ENCODE data around the gene C1orf21. TPM values are rescaled to one million over a fixed set of nuclear protein-coding genes. Genes with fewer than 3 reads are reported as not detected.

C1orf21 gene
- total RNA-seq, 1 experiment from 2014 or later, result 8.4 TPM

DNA sequence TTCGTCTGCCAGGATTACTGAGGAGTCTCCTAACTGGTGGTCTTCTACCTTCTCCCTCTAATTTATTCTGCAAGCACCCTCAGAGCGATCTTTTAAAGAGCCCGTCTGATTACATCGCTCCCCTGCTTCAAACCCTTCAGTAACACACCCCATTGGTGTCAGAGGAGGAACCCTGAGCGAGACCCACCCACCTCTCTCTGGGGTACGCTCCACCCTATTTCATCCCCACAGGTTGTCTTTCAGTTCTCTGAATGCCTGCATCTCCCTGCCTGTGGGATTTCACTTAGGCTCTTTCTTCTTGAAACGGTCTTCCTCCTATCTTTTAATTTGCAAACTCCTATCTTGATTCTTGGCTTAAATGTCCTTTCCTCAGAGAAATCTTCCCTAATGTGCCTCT, 39.4 kb downstream of the C1orf21 start:
- DNase-seq (ENCODE audit: low read depth), result no peak
- in situ Hi-C loops (cut with HindIII; ENCODE audit: low pct_unique_long_range_greater_than_20kb, low sequenced_read_pairs), result no loop called here

DNA sequence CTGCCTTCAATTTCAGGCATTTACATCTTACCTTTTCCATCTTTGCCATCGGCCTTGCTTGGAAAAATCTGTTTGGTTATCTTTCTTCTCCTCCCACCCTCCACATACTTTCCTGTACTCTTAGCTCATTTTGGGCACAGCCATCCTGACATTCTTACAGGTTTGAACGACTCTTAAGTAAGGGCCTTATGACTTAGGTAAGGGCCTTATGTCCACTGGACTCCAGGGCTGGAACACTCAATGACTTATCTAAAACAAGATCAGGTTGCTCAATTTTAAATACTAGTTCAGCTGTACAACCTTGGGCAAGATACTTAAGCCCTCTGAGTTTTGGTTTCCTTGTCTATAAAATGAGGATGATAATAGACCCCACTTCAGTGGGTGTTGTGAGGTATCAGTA, 40.9 kb downstream of the C1orf21 start:
- DNase-seq (ENCODE audit: low read depth), result no peak
- in situ Hi-C loops (cut with HindIII; ENCODE audit: low pct_unique_long_range_greater_than_20kb, low sequenced_read_pairs), result no loop called here

- in situ Hi-C loops (cut with HindIII; ENCODE audit: low pct_unique_long_range_greater_than_20kb, low sequenced_read_pairs), result no loop called here
- no peak for DNase-seq (ENCODE audit: low read depth)
These were observed 41.8 kb downstream of the C1orf21 start for GRCh38 chr1:184428604-184429003.

DNA sequence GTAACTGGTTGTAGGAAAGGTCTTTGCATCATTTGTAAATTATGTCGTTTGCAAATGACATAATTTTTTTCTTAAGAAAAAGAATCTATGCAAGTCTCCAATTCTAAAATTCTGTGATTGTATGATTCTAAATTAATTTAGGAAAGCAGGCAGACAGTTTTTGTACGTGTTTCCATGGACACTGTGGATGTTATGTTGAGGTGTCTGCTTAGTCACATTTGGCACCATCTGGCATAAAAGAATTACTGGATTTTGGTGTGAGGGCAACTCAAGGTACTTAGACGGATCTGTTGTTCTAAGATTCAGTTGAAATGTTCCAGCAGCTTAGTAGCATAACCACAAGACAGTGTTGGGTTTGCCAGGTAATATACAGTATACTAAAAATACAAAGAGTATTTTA, 42.5 kb downstream of the C1orf21 start:
- in situ Hi-C loops (cut with HindIII; ENCODE audit: low pct_unique_long_range_greater_than_20kb, low sequenced_read_pairs), result no loop called here
- DNase-seq (ENCODE audit: low read depth), result no peak

- in situ Hi-C loops (cut with HindIII; ENCODE audit: low pct_unique_long_range_greater_than_20kb, low sequenced_read_pairs), result no loop called here
- DNase-seq (ENCODE audit: low read depth), result no peak
These were observed 47.2 kb downstream of the C1orf21 start for GRCh38 chr1:184433956-184434502.

DNA sequence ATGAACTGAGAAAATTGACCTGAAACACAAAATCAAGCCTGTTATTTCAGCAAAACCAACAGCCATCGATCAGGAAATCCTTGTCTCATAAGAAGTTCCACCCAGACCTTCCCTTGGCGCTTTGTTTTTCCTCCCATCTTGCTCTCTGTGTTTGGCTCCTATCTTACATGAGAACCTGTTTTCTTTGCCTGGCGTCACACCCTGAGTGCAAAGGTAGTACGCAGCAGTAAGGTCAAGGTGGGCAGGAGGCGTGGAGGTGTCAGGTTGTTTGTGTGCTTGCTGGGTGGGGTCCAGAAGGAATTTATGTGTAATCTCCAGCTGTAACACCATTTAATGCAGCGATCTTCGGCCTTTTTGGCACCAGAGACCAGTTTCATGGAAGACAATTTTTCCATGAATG, 50.5 kb downstream of the C1orf21 start:
- DNase-seq (ENCODE audit: low read depth), result no peak
- in situ Hi-C loops (cut with HindIII; ENCODE audit: low pct_unique_long_range_greater_than_20kb, low sequenced_read_pairs), result no loop called here

DNA sequence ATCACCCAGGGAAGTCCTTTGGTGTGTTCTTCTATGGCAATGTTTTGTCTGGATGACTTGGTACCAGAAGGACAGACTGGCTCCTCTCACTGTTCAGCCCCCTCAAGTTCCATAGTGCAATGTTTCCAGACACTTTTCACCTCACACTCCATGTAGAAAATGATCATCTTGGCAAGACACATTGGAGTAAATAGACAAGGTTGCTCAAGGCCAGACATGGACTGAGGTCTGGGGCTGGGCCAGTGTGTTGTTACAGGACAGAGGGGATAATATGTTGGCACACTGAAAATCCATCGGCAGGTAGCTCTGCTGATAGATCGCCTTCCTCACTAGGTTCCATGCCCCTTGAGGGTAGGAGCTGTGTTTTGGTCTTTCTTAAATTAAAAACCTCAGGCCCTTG, 51.5 kb downstream of the C1orf21 start:
- in situ Hi-C loops (cut with HindIII; ENCODE audit: low pct_unique_long_range_greater_than_20kb, low sequenced_read_pairs), result no loop called here
- DNase-seq (ENCODE audit: low read depth), result no peak

- in situ Hi-C loops (cut with HindIII; ENCODE audit: low pct_unique_long_range_greater_than_20kb, low sequenced_read_pairs), result no loop called here
- no peak for DNase-seq (ENCODE audit: low read depth)
These were observed 55.4 kb downstream of the C1orf21 start for GRCh38 chr1:184442260-184442659.

DNA sequence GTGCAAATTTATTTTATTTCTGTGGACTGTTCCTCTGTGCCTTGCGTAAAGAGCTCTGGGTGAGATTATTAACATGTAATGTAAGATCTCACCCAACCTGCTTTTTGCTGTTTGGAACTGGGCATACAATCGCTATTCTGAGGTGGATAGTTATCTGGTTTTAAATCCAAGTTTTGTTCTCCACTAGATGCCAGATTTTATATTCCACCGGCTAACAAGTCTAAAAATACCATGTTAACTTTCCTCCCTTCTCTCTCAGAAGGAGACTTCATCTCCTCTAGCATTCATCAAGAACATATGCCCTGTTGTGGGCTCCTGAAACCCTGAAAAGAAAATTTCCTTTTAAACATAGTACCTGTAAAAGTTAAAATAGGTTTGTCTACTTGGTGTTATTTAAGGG, 56.4 kb downstream of the C1orf21 start:
- in situ Hi-C loops (cut with HindIII; ENCODE audit: low pct_unique_long_range_greater_than_20kb, low sequenced_read_pairs), result no loop called here
- no peak for DNase-seq (ENCODE audit: low read depth)

GRCh38 chr1:184443624-184444023, 56.8 kb downstream of the C1orf21 start:
- DNase-seq (ENCODE audit: low read depth), result no peak
- in situ Hi-C loops (cut with HindIII; ENCODE audit: low pct_unique_long_range_greater_than_20kb, low sequenced_read_pairs), result no loop called here

DNA sequence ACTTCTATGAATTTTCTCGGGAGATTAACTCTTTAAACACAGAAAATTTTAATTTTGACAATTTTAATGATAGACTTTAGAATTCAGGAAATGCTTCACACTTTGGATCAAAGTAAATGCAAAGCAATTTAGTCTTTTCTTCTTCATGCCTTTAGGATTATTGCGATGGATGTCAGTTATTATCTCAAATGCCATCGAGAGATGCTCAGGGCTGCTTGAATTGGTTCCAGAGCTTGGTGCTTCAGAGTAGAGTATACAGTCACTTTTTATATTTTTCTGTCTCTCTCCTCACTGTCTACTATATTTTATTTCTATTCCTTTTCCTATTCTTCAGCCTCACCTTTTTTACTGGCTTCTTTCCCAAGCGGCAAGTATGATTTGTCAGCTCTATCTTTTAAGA, 59.2 kb downstream of the C1orf21 start:
- in situ Hi-C loops (cut with HindIII; ENCODE audit: low pct_unique_long_range_greater_than_20kb, low sequenced_read_pairs), result no loop called here
- no peak for DNase-seq (ENCODE audit: low read depth)

GRCh38 chr1:184447651-184448185, 60.9 kb downstream of the C1orf21 start:
- no peak for DNase-seq (ENCODE audit: low read depth)
- in situ Hi-C loops (cut with HindIII; ENCODE audit: low pct_unique_long_range_greater_than_20kb, low sequenced_read_pairs), result no loop called here

GRCh38 chr1:184449916-184450315, 63.1 kb downstream of the C1orf21 start:
- DNase-seq (ENCODE audit: low read depth), result no peak

DNA sequence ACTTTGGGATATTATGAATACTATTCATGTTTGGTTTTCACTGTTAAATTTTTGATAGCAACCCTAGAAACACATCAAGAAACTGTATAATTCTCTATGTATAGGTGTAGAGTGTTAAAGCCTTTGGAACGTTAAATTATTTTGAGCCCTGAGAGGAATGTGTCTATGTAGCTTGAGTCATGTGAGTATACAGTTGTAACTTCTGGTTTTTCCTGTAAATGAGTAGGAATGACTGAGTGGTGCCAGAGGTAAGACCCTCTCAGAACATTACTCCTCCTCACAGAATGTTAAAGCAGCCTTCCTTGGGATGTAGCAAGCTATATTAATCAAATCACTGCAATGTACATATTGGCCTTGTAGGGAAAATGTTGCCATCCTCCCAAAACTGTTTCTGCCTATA, 69.0 kb downstream of the C1orf21 start:
- in situ Hi-C loops (cut with HindIII; ENCODE audit: low pct_unique_long_range_greater_than_20kb, low sequenced_read_pairs), result no loop called here
- DNase-seq (ENCODE audit: low read depth), result no peak

More at GRCh38 chr1:184449916-184450315, 63.1 kb downstream of the C1orf21 start:
- in situ Hi-C loops (cut with HindIII; ENCODE audit: low pct_unique_long_range_greater_than_20kb, low sequenced_read_pairs), result no loop called here

GRCh38 chr1:184456189-184456588, 69.4 kb downstream of the C1orf21 start:
- DNase-seq (ENCODE audit: low read depth), result no peak
- in situ Hi-C loops (cut with HindIII; ENCODE audit: low pct_unique_long_range_greater_than_20kb, low sequenced_read_pairs), result no loop called here

DNA sequence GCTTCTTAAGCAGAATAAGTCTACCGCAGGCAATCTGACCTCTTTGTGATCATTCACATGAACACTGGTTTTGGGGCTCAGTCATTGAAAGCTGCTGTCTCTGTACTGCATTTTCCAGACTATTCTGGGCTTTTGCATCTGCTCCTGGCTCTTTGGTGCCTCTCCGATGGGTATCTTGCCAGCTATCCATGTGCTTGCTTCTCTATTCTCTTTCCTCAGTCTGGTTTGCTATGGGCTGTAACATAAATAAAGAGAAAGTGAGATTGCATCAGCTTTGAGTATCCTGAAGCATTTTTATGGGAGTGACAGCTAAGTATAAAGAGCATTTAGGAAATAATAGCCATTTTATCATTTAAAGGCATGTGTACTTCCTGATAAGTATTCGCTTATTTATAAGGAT, 70.7 kb downstream of the C1orf21 start:
- in situ Hi-C loops (cut with HindIII; ENCODE audit: low pct_unique_long_range_greater_than_20kb, low sequenced_read_pairs), result no loop called here
- no peak for DNase-seq (ENCODE audit: low read depth)

GRCh38 chr1:184461321-184461720, 74.5 kb downstream of the C1orf21 start:
- DNase-seq (ENCODE audit: low read depth), result no peak
- in situ Hi-C loops (cut with HindIII; ENCODE audit: low pct_unique_long_range_greater_than_20kb, low sequenced_read_pairs), result no loop called here

DNA sequence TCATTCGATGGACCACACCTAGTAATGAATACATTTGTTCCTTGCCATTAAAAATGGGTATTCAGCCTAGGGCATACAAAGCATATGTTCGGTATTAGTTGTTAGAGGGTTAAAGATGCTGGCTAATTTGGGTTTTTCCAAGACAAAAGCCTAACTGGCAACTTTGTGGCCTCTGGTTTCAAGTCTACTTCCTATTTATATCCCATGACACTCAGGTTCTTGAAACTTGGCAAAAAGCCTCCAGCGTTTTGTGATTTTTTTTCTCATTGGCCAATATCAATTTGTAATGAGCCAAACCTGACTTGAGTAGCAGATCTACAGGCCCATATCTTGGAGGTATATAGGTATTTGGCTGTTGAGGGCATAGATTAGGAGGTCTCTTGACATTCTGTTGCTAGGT, 75.3 kb downstream of the C1orf21 start:
- DNase-seq (ENCODE audit: low read depth), result no peak
- in situ Hi-C loops (cut with HindIII; ENCODE audit: low pct_unique_long_range_greater_than_20kb, low sequenced_read_pairs), result no loop called here

- no peak for DNase-seq (ENCODE audit: low read depth)
- in situ Hi-C loops (cut with HindIII; ENCODE audit: low pct_unique_long_range_greater_than_20kb, low sequenced_read_pairs), result no loop called here
These were observed 76.2 kb downstream of the C1orf21 start for GRCh38 chr1:184462990-184463389.

DNA sequence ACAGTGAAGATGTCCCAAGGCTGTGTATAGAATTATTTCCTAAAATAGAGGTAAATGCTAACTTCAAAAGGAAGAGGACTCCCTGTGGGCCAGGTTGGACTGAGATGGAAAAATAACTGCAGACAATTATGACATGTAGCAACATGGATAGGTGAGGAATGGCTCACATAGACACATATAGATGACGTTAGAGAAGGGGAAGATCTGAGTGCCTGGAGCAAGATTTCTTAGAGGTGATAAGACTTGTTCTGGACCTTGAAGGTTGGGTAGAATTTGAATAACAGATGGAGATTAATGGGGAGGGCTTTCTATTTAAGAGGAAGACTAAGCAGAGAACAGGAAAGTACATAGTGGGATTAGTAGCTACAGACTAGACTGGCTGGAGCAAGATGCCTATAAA, 76.9 kb downstream of the C1orf21 start:
- DNase-seq (ENCODE audit: low read depth), result no peak
- in situ Hi-C loops (cut with HindIII; ENCODE audit: low pct_unique_long_range_greater_than_20kb, low sequenced_read_pairs), result no loop called here

DNA sequence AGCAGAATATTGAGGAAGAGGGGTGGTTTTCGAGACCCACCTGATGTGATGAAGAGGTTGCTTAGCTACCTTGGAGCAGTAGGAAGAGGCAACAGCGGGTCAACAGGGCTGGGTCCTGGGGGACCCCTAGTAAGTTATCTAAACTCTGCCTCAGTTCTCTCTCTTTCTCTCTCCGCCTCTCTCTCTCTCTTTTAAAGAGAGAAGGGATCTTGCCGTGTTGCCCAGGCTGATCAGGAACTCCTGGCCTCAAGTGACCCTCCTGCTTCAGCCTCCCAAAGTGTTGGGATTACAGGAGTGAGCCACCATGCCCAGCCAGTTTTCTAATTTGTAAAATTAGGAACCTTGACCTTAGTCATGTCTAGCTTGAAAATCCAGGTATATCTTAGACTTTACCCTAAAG, 77.9 kb downstream of the C1orf21 start:
- DNase-seq (ENCODE audit: low read depth), result no peak
- in situ Hi-C loops (cut with HindIII; ENCODE audit: low pct_unique_long_range_greater_than_20kb, low sequenced_read_pairs), result no loop called here
